ENCODE data around the gene ZG16. TPM values are rescaled to one million over a fixed set of nuclear protein-coding genes. Genes with fewer than 3 reads are reported as not detected.

Gene ZG16
- total and polyA plus RNA-seq, 9 of the 15 experiments (the other 6 are each of a cell fraction or from before 2014, with no cell fraction given): 0.04 TPM; not detected in 8

DNA sequence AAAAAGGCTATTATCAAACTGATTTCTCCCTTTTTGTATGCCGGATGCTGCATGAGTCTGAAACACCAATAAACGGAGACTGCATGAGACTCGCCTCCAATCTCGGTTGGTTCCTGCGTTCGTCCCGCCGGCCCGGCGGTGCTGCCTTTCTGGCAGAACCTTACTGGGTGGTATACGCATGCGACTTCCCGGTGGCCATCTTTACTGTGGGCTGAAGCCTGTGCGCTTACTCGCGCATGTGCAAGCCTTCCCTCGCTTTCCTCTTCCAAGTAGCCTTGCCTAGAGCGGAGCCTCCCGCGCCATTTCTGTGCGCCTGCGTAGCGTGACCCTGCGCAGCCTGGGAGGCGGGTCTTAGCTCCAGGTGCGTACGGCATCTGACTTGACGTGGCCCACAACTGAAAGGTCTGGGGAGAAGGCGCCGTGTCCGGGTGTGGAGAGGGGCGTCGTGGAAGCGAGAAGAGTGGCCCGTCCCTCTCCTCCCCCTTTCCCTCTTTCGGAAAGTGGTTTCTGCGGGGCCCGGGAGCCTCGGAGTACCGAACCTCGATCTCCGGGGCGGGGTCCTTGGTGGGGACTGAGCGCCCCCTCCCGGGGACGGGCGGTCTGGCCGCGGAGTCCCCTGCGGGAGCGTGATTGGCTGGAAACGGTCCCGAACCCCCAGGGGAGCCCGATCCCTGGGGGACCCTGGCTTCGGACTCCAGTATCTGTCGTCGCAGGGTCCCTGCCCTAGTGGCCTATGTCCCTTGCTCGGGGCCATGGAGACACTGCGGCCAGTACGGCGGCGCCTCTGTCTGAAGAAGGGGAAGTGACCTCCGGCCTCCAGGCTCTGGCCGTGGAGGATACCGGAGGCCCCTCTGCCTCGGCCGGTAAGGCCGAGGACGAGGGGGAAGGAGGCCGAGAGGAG lies 38.0 kb downstream of the ZG16 start, which contains the start of gene PAGR1 (continued):
- TF ChIP-seq MYBL2 (IDR thresholded peaks at IDR 0.05; ENCODE audit: low read depth): no peak; the same call in 1 of the 2 replicates
- TF ChIP-seq MYBL2 (CRISPR knock-in tag; IDR thresholded peaks at IDR 0.05; ENCODE audit: borderline replicate concordance): no peak
- TF ChIP-seq ZNF551 (CRISPR knock-in tag; IDR thresholded peaks at IDR 0.05): no peak
- TF ChIP-seq TCFL5 (CRISPR knock-in tag; conservative IDR thresholded peaks at IDR 0.05): no peak
- no peak for TF ChIP-seq ZNF584 (CRISPR knock-in tag; IDR thresholded peaks at IDR 0.05; ENCODE audit: low read depth)
- TF ChIP-seq NELFE (IDR thresholded peaks at IDR 0.05; ENCODE audit: insufficient read depth, insufficient read length): no peak
- TF ChIP-seq, protein P1, sequence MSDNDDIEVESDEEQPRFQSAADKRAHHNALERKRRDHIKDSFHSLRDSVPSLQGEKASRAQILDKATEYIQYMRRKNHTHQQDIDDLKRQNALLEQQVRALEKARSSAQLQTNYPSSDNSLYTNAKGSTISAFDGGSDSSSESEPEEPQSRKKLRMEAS (CRISPR knock-in tag; IDR thresholded peaks at IDR 0.05): peak; percentile 96
- peak; percentile 77 for TF ChIP-seq C11orf30 (IDR thresholded peaks at IDR 0.05; ENCODE audit: low read depth)
- peak; percentile 67 for TF ChIP-seq SIN3B (IDR thresholded peaks at IDR 0.05; ENCODE audit: low read depth)
- TF ChIP-seq, protein P2, sequence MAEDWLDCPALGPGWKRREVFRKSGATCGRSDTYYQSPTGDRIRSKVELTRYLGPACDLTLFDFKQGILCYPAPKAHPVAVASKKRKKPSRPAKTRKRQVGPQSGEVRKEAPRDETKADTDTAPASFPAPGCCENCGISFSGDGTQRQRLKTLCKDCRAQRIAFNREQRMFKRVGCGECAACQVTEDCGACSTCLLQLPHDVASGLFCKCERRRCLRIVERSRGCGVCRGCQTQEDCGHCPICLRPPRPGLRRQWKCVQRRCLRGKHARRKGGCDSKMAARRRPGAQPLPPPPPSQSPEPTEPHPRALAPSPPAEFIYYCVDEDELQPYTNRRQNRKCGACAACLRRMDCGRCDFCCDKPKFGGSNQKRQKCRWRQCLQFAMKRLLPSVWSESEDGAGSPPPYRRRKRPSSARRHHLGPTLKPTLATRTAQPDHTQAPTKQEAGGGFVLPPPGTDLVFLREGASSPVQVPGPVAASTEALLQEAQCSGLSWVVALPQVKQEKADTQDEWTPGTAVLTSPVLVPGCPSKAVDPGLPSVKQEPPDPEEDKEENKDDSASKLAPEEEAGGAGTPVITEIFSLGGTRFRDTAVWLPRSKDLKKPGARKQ (CRISPR knock-in tag; IDR thresholded peaks at IDR 0.05): no peak
- TF ChIP-seq PURB (CRISPR knock-in tag; IDR thresholded peaks at IDR 0.05; ENCODE audit: low read depth): no peak
- TF ChIP-seq GTF2F1 (IDR thresholded peaks at IDR 0.05; ENCODE audit: low read depth, low read length): no peak
- TF ChIP-seq CSDE1 (IDR thresholded peaks at IDR 0.05): no peak
- TF ChIP-seq HNRNPLL (IDR thresholded peaks at IDR 0.05; ENCODE audit: low read depth, low read length, poor library complexity, severe bottlenecking): peak; percentile 98
- no peak for TF ChIP-seq HNRNPH1 (optimal IDR thresholded peaks at IDR 0.05; ENCODE audit: low read depth, low read length)
- TF ChIP-seq, protein P3, sequence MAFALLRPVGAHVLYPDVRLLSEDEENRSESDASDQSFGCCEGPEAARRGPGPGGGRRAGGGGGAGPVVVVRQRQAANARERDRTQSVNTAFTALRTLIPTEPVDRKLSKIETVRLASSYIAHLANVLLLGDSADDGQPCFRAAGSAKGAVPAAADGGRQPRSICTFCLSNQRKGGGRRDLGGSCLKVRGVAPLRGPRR (CRISPR knock-in tag; IDR thresholded peaks at IDR 0.05): 0 out of 2 replicates have a peak, but pooled peaks have one; percentile 13
- no peak for TF ChIP-seq ZC3H4 (CRISPR knock-in tag; IDR thresholded peaks at IDR 0.05; ENCODE audit: borderline replicate concordance)
- TF ChIP-seq, protein P4, sequence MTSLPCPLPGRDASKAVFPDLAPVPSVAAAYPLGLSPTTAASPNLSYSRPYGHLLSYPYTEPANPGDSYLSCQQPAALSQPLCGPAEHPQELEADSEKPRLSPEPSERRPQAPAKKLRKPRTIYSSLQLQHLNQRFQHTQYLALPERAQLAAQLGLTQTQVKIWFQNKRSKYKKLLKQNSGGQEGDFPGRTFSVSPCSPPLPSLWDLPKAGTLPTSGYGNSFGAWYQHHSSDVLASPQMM (CRISPR knock-in tag; IDR thresholded peaks at IDR 0.05): no peak
- no peak for TF ChIP-seq HMGN3 (IDR thresholded peaks at IDR 0.05; ENCODE audit: borderline replicate concordance, extremely low read depth, insufficient read length, low read depth, low read length)
- no peak for TF ChIP-seq YBX1 (IDR thresholded peaks at IDR 0.05)
- no peak for TF ChIP-seq SMAD2 (IDR thresholded peaks at IDR 0.05; ENCODE audit: low read depth, low read length)
- TF ChIP-seq, protein P5, sequence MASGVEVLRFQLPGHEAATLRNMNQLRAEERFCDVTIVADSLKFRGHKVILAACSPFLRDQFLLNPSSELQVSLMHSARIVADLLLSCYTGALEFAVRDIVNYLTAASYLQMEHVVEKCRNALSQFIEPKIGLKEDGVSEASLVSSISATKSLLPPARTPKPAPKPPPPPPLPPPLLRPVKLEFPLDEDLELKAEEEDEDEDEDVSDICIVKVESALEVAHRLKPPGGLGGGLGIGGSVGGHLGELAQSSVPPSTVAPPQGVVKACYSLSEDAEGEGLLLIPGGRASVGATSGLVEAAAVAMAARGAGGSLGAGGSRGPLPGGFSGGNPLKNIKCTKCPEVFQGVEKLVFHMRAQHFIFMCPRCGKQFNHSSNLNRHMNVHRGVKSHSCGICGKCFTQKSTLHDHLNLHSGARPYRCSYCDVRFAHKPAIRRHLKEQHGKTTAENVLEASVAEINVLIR (CRISPR knock-in tag; IDR thresholded peaks at IDR 0.05): peak; percentile 81
- TF ChIP-seq BDP1 (IDR thresholded peaks at IDR 0.05; ENCODE audit: insufficient read depth, insufficient read length): no peak
- no peak for TF ChIP-seq DDX20 (tag; IDR thresholded peaks at IDR 0.05; ENCODE audit: low read depth)
